ENCODE data around the gene EMC9. TPM values are rescaled to one million over a fixed set of nuclear protein-coding genes. Genes with fewer than 3 reads are reported as not detected.

Gene EMC9
- total RNA-seq, 1 donor: 9.9 TPM

- H3K4me3 ChIP-seq (ENCODE audit: low read depth, low read length): no peak overlapping the region
These were observed 40.1 kb upstream of the EMC9 start for GRCh38 chr14:24181371-24182077.

GRCh38 chr14:24179961-24180796, 38.8 kb upstream of the EMC9 start:
- peak; percentile 80 for DNase-seq (ENCODE audit: low read depth)
- no peak for TF ChIP-seq CTCF (IDR thresholded peaks at IDR 0.05; ENCODE audit: insufficient read depth, low read depth, low read length)
- no peak overlapping the region for H3K4me3 ChIP-seq (ENCODE audit: low read depth, low read length)

More at GRCh38 chr14:24181371-24182077, 40.1 kb upstream of the EMC9 start:
- no peak for DNase-seq (ENCODE audit: low read depth)
- TF ChIP-seq CTCF (IDR thresholded peaks at IDR 0.05; ENCODE audit: insufficient read depth, low read depth, low read length): no peak

- TF ChIP-seq CTCF (IDR thresholded peaks at IDR 0.05; ENCODE audit: insufficient read depth, low read depth, low read length): no peak
- no peak overlapping the region for H3K4me3 ChIP-seq (ENCODE audit: low read depth, low read length)
- no peak for DNase-seq (ENCODE audit: low read depth)
These were observed 38.0 kb upstream of the EMC9 start for GRCh38 chr14:24179294-24179960.

- no peak for DNase-seq (ENCODE audit: low read depth)
- TF ChIP-seq CTCF (IDR thresholded peaks at IDR 0.05; ENCODE audit: insufficient read depth, low read depth, low read length): no peak
- H3K4me3 ChIP-seq (ENCODE audit: low read depth, low read length): no peak overlapping the region
These were observed 37.2 kb upstream of the EMC9 start for GRCh38 chr14:24178399-24179178.

GRCh38 chr14:24177891-24178290, 36.5 kb upstream of the EMC9 start:
- no peak overlapping the region for H3K4me3 ChIP-seq (ENCODE audit: low read depth, low read length)
- no peak for DNase-seq (ENCODE audit: low read depth)
- TF ChIP-seq CTCF (IDR thresholded peaks at IDR 0.05; ENCODE audit: insufficient read depth, low read depth, low read length): no peak
